GM18502 (cell line): ENCODE results near the gene ATP6V0E1.

ENCODE experiments used
- ATAC-seq: cut with Tn5 transposase; IDR thresholded peaks from one replicate; pipeline ENCODE4 v1.9.1; 2021; ENCODE audit warnings: mild to moderate bottlenecking; ENCODE audit not compliant: unreplicated experiment, poor library complexity

ATP6V0E1 gene

GRCh38 chr5:172983542-172984243 is at the start of gene ATP6V0E1:
Gene ATP6V0E1, plus strand, starts transcription at chr5:172983771. Its CDS starts 90 bp downstream, at chr5:172983861.
- peak; percentile 91 for ATAC-seq

- no peak for ATAC-seq
Observed at GRCh38 chr5:172935096-172935495, 48.5 kb upstream of the ATP6V0E1 start.

- ATAC-seq: no peak
Observed at GRCh38 chr5:172936401-172936800, 47.2 kb upstream of the ATP6V0E1 start.

GRCh38 chr5:172939071-172939470 is 44.5 kb upstream of the ATP6V0E1 start:
- no peak for ATAC-seq

GRCh38 chr5:172939611-172940267 is 43.8 kb upstream of the ATP6V0E1 start:
- no peak for ATAC-seq

- ATAC-seq: no peak
Observed at GRCh38 chr5:172940268-172941066, 43.1 kb upstream of the ATP6V0E1 start.

- no peak for ATAC-seq
Observed at GRCh38 chr5:172941067-172941516, 42.5 kb upstream of the ATP6V0E1 start.

- ATAC-seq: no peak
Observed at GRCh38 chr5:172942556-172942955, 41.0 kb upstream of the ATP6V0E1 start.

GRCh38 chr5:172943283-172943841 is 40.2 kb upstream of the ATP6V0E1 start:
- ATAC-seq: no peak

- ATAC-seq: no peak
Observed at GRCh38 chr5:172943906-172944305, 39.7 kb upstream of the ATP6V0E1 start.

GRCh38 chr5:172944741-172945140 is 38.8 kb upstream of the ATP6V0E1 start:
- ATAC-seq: no peak

GRCh38 chr5:172945151-172945550 is 38.4 kb upstream of the ATP6V0E1 start:
- ATAC-seq: no peak

- ATAC-seq: no peak
Observed at GRCh38 chr5:172946146-172946545, 37.4 kb upstream of the ATP6V0E1 start.

- ATAC-seq: no peak
Observed at GRCh38 chr5:172949426-172949825, 34.1 kb upstream of the ATP6V0E1 start.

GRCh38 chr5:172950176-172950965 is 33.2 kb upstream of the ATP6V0E1 start:
- ATAC-seq: no peak

- ATAC-seq: no peak
Observed at GRCh38 chr5:172951371-172952033, 32.1 kb upstream of the ATP6V0E1 start.

- no peak for ATAC-seq
Observed at GRCh38 chr5:172952034-172952511, 31.5 kb upstream of the ATP6V0E1 start.

- ATAC-seq: no peak
Observed at GRCh38 chr5:172953776-172954675, 29.5 kb upstream of the ATP6V0E1 start.
